Smooth muscle cell (in vitro differentiated cells): ENCODE measurements around the gene REV1. TPM values are rescaled to one million over a fixed set of nuclear protein-coding genes. Genes with fewer than 3 reads are reported as not detected.
"Not testable (repeated sequence)": the region's sequence is repeated elsewhere in the genome, so short reads cannot be mapped to it uniquely, and the experiment has no call there.

Source experiments
- DNase-seq: peaks from one replicate; lab custom pipeline; 2025; ENCODE audit not compliant: unreplicated experiment; lab: John Stamatoyannopoulos, UW
- H2AFZ ChIP-seq: fragments of 200-600 bp; sonication (generic); 2 replicates; pipeline ENCODE4 v1.6.0; 2016; ENCODE audit warnings: antibody characterized with exemption, low read depth, mild to moderate bottlenecking
- H3F3A ChIP-seq: fragments of 200-600 bp; sonication (generic); 2 replicates; pipeline ENCODE4 v1.6.0; 2017; ENCODE audit warnings: antibody characterized with exemption, low read depth
- H3K27ac ChIP-seq: fragments of 200-600 bp; sonication (generic); 2 replicates; pipeline ENCODE4 v1.5.1; 2016; ENCODE audit warnings: low read depth, mild to moderate bottlenecking
- H3K27me3 ChIP-seq: fragments of 200-600 bp; sonication (generic); 2 replicates; pipeline ENCODE4 v1.6.1; 2016; ENCODE audit warnings: low read depth, mild to moderate bottlenecking
- H3K36me3 ChIP-seq: fragments of 200-600 bp; sonication (generic); 2 replicates; pipeline ENCODE4 v1.5.1; 2016; ENCODE audit warnings: low read depth
- H3K4me1 ChIP-seq: fragments of 200-600 bp; sonication (generic); 2 replicates; pipeline ENCODE4 v1.5.1; 2016; ENCODE audit warnings: low read depth
- H3K4me2 ChIP-seq: fragments of 200-600 bp; sonication (generic); 2 replicates; pipeline ENCODE4 v1.6.0; 2016; ENCODE audit warnings: mild to moderate bottlenecking
- H3K4me3 ChIP-seq: fragments of 200-600 bp; sonication (generic); 2 replicates; pipeline ENCODE4 v1.5.1; 2016; ENCODE audit warnings: mild to moderate bottlenecking
- H3K79me2 ChIP-seq: fragments of 200-600 bp; sonication (generic); 2 replicates; pipeline ENCODE4 v1.6.0; 2016; ENCODE audit warnings: low read depth, mild to moderate bottlenecking
- H3K9ac ChIP-seq: fragments of 200-600 bp; sonication (generic); 2 replicates; pipeline ENCODE4 v1.6.0; 2016; ENCODE audit warnings: low read depth
- H3K9me3 ChIP-seq: fragments of 200-600 bp; sonication (generic); replicated peaks from 2 replicates; pipeline ENCODE4 v1.5.1; 2016; ENCODE audit warnings: low read depth
- H4K20me1 ChIP-seq: fragments of 200-600 bp; sonication (generic); 2 replicates; pipeline ENCODE4 v1.6.0; 2016; ENCODE audit warnings: low read depth
- WGBS: methylation state at CpG from one replicate; pipeline ENCODE4 v1.1.7; 2016; ENCODE audit warnings: low lambda C conversion rate; 5-methylcytosine and 5-hydroxymethylcytosine counted together
- polyA plus RNA-seq: library from polyadenylated mRNA; unstranded; fragments of >200 nt; fragmentation: Nextera tagmentation; extraction: Ambion mirVana; gene quantifications from 2 replicates; pipeline ENCODE4 v1.2.1, GENCODE V29; 2016
- total RNA-seq: library from RNA; depleted of rRNA; stranded (reverse); fragments of >200 nt; gene quantifications from 2 replicates; pipeline ENCODE4 v1.2.3, GENCODE V29; 2014
- TF ChIP-seq, protein P1 (sequence below): fragments of 200-600 bp; sonication (generic); IDR thresholded peaks from 2 replicates; pipeline ENCODE4 v1.5.1; 2017; ENCODE audit warnings: borderline replicate concordance, mild to moderate bottlenecking, antibody characterized with exemption; ENCODE audit not compliant: insufficient read depth, poor library complexity, severe bottlenecking

The REV1 gene
- total and polyA plus RNA-seq, 2 experiments from 2014 or later = 9.5 to 20.6 TPM

DNA sequence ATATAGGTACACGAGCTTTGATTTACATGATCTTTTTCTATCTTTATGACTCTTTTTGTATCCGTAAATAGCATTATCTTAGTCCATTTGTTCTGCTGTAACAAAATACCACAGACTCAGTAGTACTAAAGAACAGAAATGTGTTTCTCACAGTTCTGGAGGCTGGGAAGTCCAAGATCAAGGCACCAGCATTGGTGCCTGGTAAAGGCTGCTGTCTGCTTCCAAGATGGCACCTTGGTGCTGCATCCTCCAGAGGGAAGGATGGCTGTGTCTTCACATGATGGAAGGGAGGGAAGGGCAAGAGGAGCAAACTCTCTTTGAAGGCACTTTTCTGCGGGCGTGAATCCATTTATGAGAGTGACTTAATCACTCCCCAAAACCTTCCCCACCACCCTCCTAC is 116.7 kb downstream of the REV1 start:
- DNase-seq = no peak
- WGBS = 100% methylated on average over 4 of the region's 4 CpGs
- no peaks in the 10 kb centered on the region for H3K9me3 ChIP-seq
- peaks cover 3% of the 10 kb centered on the region for H3K79me2 ChIP-seq
- no peaks in the 10 kb centered on the region for H4K20me1 ChIP-seq
- no peak overlapping the region for H3K9ac ChIP-seq
- H3K36me3 ChIP-seq = peaks cover 61% of the 10 kb centered on the region
- no peak overlapping the region for H2AFZ ChIP-seq
- H3K4me2 ChIP-seq = no peak overlapping the region
- no peaks in the 10 kb centered on the region for H3F3A ChIP-seq
- TF ChIP-seq, protein P1, sequence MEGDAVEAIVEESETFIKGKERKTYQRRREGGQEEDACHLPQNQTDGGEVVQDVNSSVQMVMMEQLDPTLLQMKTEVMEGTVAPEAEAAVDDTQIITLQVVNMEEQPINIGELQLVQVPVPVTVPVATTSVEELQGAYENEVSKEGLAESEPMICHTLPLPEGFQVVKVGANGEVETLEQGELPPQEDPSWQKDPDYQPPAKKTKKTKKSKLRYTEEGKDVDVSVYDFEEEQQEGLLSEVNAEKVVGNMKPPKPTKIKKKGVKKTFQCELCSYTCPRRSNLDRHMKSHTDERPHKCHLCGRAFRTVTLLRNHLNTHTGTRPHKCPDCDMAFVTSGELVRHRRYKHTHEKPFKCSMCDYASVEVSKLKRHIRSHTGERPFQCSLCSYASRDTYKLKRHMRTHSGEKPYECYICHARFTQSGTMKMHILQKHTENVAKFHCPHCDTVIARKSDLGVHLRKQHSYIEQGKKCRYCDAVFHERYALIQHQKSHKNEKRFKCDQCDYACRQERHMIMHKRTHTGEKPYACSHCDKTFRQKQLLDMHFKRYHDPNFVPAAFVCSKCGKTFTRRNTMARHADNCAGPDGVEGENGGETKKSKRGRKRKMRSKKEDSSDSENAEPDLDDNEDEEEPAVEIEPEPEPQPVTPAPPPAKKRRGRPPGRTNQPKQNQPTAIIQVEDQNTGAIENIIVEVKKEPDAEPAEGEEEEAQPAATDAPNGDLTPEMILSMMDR = no peak
- no peaks in the 10 kb centered on the region for H3K27me3 ChIP-seq
- H3K27ac ChIP-seq = no peak overlapping the region
- H3K4me3 ChIP-seq = no peak overlapping the region
- no peaks in the 10 kb centered on the region for H3K4me1 ChIP-seq

DNA sequence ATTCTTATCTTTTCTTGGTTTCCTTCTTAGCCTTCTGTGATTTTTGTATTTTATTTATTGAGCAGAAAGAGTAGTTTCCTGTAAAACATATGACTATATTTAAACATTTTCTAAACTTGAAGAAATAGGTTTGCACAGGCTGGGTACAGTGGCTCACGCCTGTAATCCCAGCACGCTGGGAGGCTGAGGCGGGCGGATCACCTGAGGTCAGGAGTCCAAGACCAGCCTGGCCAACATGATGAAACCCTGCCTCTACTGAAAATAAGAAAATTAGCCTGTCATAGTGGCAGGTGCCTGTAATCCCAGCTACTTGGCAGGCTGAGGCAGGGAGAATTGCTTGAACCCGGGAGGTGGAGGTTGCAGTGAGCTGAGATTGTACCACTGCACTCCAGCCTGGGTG is 121.0 kb downstream of the REV1 start:
- not testable (repeated sequence) for H3K4me2 ChIP-seq, H3K79me2 ChIP-seq, H3K9me3 ChIP-seq, H3K4me1 ChIP-seq, H3K27ac ChIP-seq, DNase-seq, H3K9ac ChIP-seq, H3K27me3 ChIP-seq, H3K4me3 ChIP-seq, H3F3A ChIP-seq, H4K20me1 ChIP-seq, H2AFZ ChIP-seq
- over 99% methylated on average over 5 of the region's 5 CpGs for WGBS
- peaks cover 79% of the 10 kb centered on the region for H3K36me3 ChIP-seq

DNA sequence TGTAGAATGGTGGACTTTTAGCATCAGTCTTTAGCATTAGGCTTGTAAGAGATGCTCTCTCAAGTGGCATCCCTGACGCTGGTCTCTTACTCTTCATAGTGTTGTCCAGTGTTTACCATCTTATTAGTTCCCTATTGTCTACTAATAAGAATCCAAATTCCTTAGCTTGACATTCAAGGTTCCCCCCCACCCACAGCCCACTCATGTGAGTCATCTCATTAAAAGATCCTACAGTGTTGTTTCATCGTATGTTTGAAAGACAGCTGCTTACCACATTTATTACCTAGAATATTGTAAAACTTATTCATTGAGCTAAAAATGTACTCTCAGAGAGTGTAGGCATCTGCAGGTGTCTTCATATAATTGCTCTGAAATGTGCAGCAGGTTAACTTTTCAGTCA is 124.2 kb downstream of the REV1 start:
- no peaks in the 10 kb centered on the region for H3K4me1 ChIP-seq
- H4K20me1 ChIP-seq = peaks cover 7% of the 10 kb centered on the region
- H3K9me3 ChIP-seq = no peaks in the 10 kb centered on the region
- H2AFZ ChIP-seq = no peak overlapping the region
- H3K9ac ChIP-seq = no peak overlapping the region
- no peaks in the 10 kb centered on the region for H3K27me3 ChIP-seq
- H3K4me2 ChIP-seq = no peak overlapping the region
- no peaks in the 10 kb centered on the region for H3F3A ChIP-seq
- WGBS = 20% methylated on average over 2 of the region's 2 CpGs
- H3K4me3 ChIP-seq = no peak overlapping the region
- no peak for DNase-seq
- peaks cover 56% of the 10 kb centered on the region for H3K36me3 ChIP-seq
- no peaks in the 10 kb centered on the region for H3K79me2 ChIP-seq
- no peak overlapping the region for H3K27ac ChIP-seq
- TF ChIP-seq, protein P1 = no peak

DNA sequence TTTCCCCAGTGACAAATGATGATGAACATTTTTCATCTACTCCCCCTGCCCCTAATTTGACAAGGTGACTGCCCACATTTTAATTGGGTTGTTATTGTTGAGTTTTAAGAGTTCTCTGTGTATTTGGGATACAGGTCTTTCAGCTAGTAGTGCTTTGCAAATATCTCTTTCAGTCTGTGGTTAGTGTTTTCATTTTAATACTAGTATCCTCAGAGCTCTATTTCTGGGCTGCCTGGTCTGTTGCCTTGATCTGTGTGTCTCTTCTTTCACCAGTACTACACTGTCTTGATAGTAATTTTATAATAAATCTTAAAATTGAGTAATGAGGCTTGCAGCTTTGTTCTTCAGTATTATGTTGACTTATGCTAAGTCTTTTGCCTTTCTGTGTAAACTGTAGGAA is 133.0 kb downstream of the REV1 start:
- H2AFZ ChIP-seq = no peak overlapping the region
- TF ChIP-seq, protein P1 = no peak
- no peak overlapping the region for H3K4me2 ChIP-seq
- no peak overlapping the region for H3K9ac ChIP-seq
- no peaks in the 10 kb centered on the region for H3K27me3 ChIP-seq
- peaks cover 82% of the 10 kb centered on the region for H4K20me1 ChIP-seq
- H3K4me3 ChIP-seq = no peak overlapping the region
- H3K27ac ChIP-seq = no peak overlapping the region
- no peaks in the 10 kb centered on the region for H3K4me1 ChIP-seq
- DNase-seq = no peak
- H3K79me2 ChIP-seq = peaks cover 83% of the 10 kb centered on the region
- no peaks in the 10 kb centered on the region for H3K9me3 ChIP-seq
- no peaks in the 10 kb centered on the region for H3K36me3 ChIP-seq
- no peaks in the 10 kb centered on the region for H3F3A ChIP-seq

DNA sequence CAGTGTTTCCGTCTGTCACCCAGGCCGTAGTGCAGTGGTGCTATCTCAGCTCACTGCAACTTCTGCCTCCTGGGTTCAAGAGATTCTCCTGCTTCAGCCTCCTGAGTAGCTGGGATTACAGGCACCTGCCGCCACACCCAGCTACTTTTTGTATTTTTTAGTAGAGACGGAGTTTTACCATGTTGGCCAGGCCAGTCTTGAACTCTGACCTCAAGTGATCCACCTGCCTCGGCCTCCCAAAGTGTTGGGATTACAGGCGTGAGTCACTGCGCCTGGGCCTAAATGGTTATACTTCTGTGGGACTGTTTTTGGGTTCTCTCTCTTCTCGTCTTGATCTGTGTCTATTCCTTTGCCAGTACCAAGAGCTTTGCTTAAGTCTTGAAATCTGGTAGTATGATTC is 135.0 kb downstream of the REV1 start:
- not testable (repeated sequence) for H3K4me3 ChIP-seq, H3K4me1 ChIP-seq, H3K36me3 ChIP-seq, H3K9me3 ChIP-seq, H3K9ac ChIP-seq, H3F3A ChIP-seq, H2AFZ ChIP-seq, DNase-seq, H3K27me3 ChIP-seq, H3K4me2 ChIP-seq, H3K27ac ChIP-seq
- peaks cover 100% of the 10 kb centered on the region for H3K79me2 ChIP-seq
- WGBS = 95% methylated on average over 8 of the region's 8 CpGs
- H4K20me1 ChIP-seq = peaks cover 93% of the 10 kb centered on the region
